ENCODE measurements around the gene SORCS2. TPM values are rescaled to one million over a fixed set of nuclear protein-coding genes. Genes with fewer than 3 reads are reported as not detected.

SORCS2 gene
- total and polyA plus RNA-seq, 2 of the 8 experiments (the other 6 are each of a cell fraction or from before 2014, with no cell fraction given): 0.36 to 1.8 TPM

- Histone ChIP-seq H3K4me3 (ENCODE audit: extremely low read depth in 1 of 4, insufficient read depth in 2 of 4, low read depth in 3 of 4, low read length in 4 of 4) (no peak overlapping the region), H2BK5ac (ENCODE audit: low read depth, low read length) (no peak overlapping the region), H3K27me3 (replicated peaks in 1 of 4; ENCODE audit: control insufficient read depth in 3 of 4, extremely low read depth in 1 of 4, insufficient read depth in 3 of 4, low read length in 3 of 4) (no peaks in the 10 kb centered on the region), H4K20me1 (replicated peaks in 1 of 2; ENCODE audit: control insufficient read depth in 1 of 2, insufficient read depth in 2 of 2, low read length in 2 of 2) (peaks cover 0 to 2% of the 10 kb centered on the region in 2 experiments), H3K36me3 (ENCODE audit: control insufficient read depth in 2 of 4, insufficient read depth in 4 of 4, low read length in 3 of 4) (no peaks in the 10 kb centered on the region; a peak in 1 of 8 replicates), H3K79me2 (ENCODE audit: control insufficient read depth in 1 of 2, insufficient read depth in 2 of 2, low read length in 2 of 2) (no peaks in the 10 kb centered on the region), H3K56ac (replicated peaks; ENCODE audit: insufficient read length, low read depth, low read length) (no peak overlapping the region), H3K18ac (ENCODE audit: extremely low read depth, low read length) (no peak overlapping the region), H4K91ac (replicated peaks; ENCODE audit: insufficient read length, low read length) (no peak overlapping the region), H2BK12ac (ENCODE audit: low read depth, low read length) (no peak overlapping the region), H3K27ac (ENCODE audit: low read depth, low read length) (no peak overlapping the region), H3K14ac (ENCODE audit: insufficient read length) (no peak overlapping the region), H3K23me2 (ENCODE audit: low read depth, low read length) (no peaks in the 10 kb centered on the region), H3K23ac (ENCODE audit: insufficient read length) (no peak overlapping the region), H3K4ac (replicated peaks; ENCODE audit: insufficient read length, low read depth, low read length) (no peak overlapping the region), H2AK5ac (ENCODE audit: low read depth, low read length) (no peak overlapping the region), H3K4me2 (ENCODE audit: insufficient read depth in 1 of 2, low read depth in 2 of 2, low read length in 2 of 2) (no peak overlapping the region), H3K79me1 (ENCODE audit: low read depth, low read length) (no peaks in the 10 kb centered on the region), H3K9ac (replicated peaks in 1 of 4; ENCODE audit: extremely low read depth in 1 of 4, low read depth in 3 of 4, low read length in 3 of 4) (no peak overlapping the region), H4K5ac (ENCODE audit: insufficient read length, low read depth, low read length) (no peak overlapping the region), H3K9me3 (ENCODE audit: insufficient read depth in 2 of 2, low read depth in 1 of 2, low read length in 1 of 2) (no peaks in the 10 kb centered on the region), H2BK120ac (replicated peaks; ENCODE audit: low read depth, low read length) (no peak overlapping the region), H3K4me1 (replicated peaks in 1 of 4; ENCODE audit: control insufficient read depth in 3 of 4, insufficient read depth in 4 of 4, low read length in 3 of 4) (no peaks in the 10 kb centered on the region), H4K8ac (ENCODE audit: extremely low read depth, insufficient read depth, low read length) (no peak overlapping the region), H2BK20ac (ENCODE audit: low read length) (no peak overlapping the region), H2BK15ac (ENCODE audit: low read length) (no peak overlapping the region), H2AFZ (ENCODE audit: low read length) (no peak overlapping the region)
- TF ChIP-seq BRCA1 (IDR thresholded peaks at IDR 0.05; ENCODE audit: low read depth, low read length) (no peak), RXRA (IDR thresholded peaks at IDR 0.05; ENCODE audit: insufficient read depth, low read depth, low read length) (no peak), JUND (IDR thresholded peaks at IDR 0.05; ENCODE audit: low read length) (no peak), YY1 (IDR thresholded peaks at IDR 0.05; ENCODE audit: low read depth, low read length) (no peak), EP300 (IDR thresholded peaks at IDR 0.05; ENCODE audit: borderline replicate concordance in 1 of 2, low read depth in 2 of 2, low read length in 2 of 2) (no peak)
- no peak for FAIRE-seq
- WGBS, 2 experiments (ENCODE audit: extremely low coverage in 1 of 2, insufficient coverage in 1 of 2, insufficient read length in 1 of 2, insufficient replicate concordance in 2 of 2, low coverage in 1 of 2, low lambda C conversion rate in 2 of 2, missing lambda C conversion rate in 1 of 2): 85% methylated on average over 11 of the region's 11 CpGs; no CpG with 5 or more reads in 1 of the 2 experiments
- ChIA-PET CTCF (ENCODE audit: partially characterized antibody) (no interaction called here), POLR2A (ENCODE audit: partially characterized antibody) (no interaction called here)
- no peak for DNase-seq (ENCODE audit: low read depth in 1 of 2, low spot score in 2 of 2)
Measured at GRCh38 chr4:7785017-7785416, 592.7 kb downstream of the SORCS2 start.
